ENCODE results near the gene ZNF547.

The ZNF547 gene

DNA sequence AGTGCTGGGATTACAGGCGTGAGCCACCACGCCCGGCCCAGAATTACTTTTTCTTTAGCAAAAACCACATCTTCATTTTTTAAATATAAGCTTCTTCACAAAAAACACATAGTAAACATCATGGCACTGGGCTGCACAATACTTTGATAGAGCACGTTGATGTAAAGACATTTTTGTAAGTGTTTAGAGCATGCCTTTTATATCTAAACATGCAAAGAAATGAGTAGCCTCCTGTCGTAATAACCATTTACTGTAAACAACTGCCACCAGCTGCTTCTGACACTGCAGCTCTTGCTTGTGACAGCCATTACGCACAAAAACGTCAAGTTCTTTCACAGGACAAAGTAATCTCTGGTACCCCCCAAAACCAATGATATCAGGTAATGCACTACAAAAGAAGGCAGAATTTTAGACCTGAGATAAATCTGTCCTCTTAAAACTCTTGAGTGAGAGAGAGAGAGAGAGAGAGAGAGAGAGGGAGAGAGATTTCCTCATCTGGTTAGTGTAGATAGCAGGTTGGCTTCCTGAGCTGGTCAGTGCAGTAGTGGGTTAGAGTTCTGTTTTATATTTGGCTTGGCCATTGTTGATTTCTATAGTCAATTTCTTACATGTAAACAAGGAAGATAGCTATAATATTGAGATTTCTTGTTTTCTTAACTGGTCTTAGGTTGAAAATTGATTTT lies 19.6 kb downstream of the ZNF547 start:
- H3K9me3 Mint-ChIP-seq, result peaks cover 10 to 13% of the 10 kb centered on the region in 2 donors
- no peak for DNase-seq
- no peak for ATAC-seq (replicated peaks)
- no peak overlapping the region for H3K4me3 Mint-ChIP-seq
- H3K4me1 Mint-ChIP-seq (ENCODE audit: low read depth in 2 of 2), result no peaks in the 10 kb centered on the region
- H3K36me3 Mint-ChIP-seq (ENCODE audit: insufficient read depth), result no peaks in the 10 kb centered on the region
- no peaks in the 10 kb centered on the region for H3K27me3 Mint-ChIP-seq
- H3K27ac Mint-ChIP-seq, result no peak overlapping the region

DNA sequence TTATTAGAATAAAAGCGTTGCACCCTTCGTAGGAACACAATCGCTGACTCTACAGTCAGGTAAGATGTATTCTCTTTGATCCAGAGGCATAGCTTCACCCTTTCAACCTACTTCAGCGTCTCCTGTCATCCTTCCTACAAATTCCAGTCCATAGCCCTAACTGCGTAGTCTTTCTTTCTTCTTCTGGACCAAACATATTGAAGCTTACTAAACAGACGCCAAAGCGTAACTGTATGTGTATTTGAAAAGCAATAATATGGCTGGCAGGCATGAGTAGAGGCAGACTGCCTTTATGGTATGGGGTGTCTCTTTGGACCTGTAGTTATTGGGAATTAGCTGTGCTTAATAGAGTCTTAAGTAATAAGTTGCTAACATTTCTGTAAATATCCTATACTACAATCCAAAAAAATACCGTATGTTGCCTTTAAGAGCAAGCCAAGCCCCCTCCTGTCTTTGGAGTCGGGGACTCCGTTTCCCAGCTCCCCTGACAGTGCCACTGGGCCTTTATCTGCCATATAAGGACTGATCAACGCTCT lies 25.9 kb downstream of the ZNF547 start:
- H3K27me3 Mint-ChIP-seq, result no peaks in the 10 kb centered on the region
- H3K4me1 Mint-ChIP-seq (ENCODE audit: low read depth in 2 of 2), result peaks cover 27 to 40% of the 10 kb centered on the region in 2 donors
- no peak for ATAC-seq (replicated peaks)

DNA sequence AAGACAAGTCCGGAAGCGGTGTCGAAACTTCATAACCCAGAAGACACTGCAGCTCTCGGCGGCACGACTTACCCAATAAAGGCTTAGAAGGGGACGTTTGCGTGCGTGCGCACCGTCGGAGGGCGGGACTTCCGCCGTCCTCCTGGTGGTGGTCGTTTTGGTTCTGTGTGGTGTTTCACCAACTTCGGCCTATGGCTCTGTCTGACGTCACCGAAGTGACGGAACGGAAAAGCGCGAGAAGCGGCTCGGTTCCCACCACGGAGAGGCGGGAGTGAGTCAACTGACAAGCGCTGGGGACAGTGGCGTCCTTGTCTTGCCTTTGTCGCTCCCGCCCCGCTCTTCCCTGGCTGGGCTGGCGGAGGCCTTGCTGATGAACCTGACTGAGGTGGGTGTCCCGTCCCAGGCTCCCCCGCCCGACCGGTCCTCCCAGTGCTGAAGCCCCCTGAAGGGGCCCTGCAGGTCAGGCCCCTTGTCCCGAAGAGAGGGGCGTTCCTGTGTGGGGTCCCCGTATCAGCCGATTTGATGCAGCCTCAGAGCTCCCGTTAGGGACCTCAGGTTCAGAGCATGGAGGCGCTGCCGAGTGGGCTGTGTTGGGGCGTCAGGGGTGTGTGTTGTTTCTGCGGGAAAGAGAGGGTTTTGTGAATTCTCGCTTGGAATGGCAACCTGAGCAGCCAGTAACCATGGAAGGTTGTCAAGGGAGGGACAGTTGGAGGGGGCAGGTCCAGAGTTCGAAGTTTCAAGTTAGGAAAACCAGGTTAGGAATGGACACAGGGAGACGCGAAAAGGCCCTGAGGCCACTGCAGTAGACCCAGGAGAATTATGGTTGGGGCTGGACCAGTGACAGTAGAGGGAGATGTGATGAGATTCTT lies 26.6 kb downstream of the ZNF547 start, which contains the start of gene ZNF548:
ZNF548 (plus strand) TSS at position 125 of the 869 bp plus-strand sequence; CDS start at position 371, 246 bp downstream.
- Mint-ChIP-seq H3K4me1 (ENCODE audit: low read depth in 2 of 2) (peaks cover 32 to 45% of the 10 kb centered on the region in 2 donors), H3K36me3 (ENCODE audit: insufficient read depth) (peaks cover 24% of the 10 kb centered on the region), H3K4me3 (peak within 1 kb of the TSS; percentile 88 to 97), H3K27me3 (no peaks in the 10 kb centered on the region), H3K27ac (peak within 1 kb of the TSS; percentile 98 to 99), H3K9me3 (peaks cover 3 to 18% of the 10 kb centered on the region in 2 donors)
- DNase-seq (peak; percentile 97 to 98 (median 97)), ATAC-seq (replicated peaks) (peak; percentile 93)

More for the DNA sequence above, 25.9 kb downstream of the ZNF547 start:
- DNase-seq, result no peak
- Mint-ChIP-seq H3K36me3 (ENCODE audit: insufficient read depth) (peaks cover 19% of the 10 kb centered on the region), H3K27ac (peak overlapping the region; percentile 98 to 99), H3K9me3 (peaks cover 3 to 11% of the 10 kb centered on the region in 2 donors), H3K4me3 (peak overlapping the region; percentile 88 to 97)

DNA sequence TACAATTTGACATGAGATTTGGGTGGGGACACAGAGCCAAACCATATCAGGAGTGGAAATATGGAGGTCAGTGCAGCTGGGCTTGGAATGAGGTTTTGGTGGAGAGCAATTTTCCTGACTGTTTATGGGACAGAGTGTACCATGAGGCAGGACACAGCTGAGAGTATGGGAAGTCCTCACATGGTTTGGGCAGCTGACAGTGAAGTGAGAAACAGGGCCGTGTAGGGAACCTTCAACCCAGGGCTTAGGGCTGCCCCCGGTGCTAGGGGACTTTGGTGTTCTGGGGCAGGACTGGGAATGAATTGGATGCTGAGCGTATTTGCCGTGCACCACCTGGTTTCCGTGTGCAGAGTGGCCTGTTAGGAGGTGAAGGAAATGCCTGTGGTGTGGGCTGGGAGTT lies 32.4 kb downstream of the ZNF547 start:
- no peak for ATAC-seq (replicated peaks)
- no peaks in the 10 kb centered on the region for H3K27me3 Mint-ChIP-seq
- no peak overlapping the region for H3K27ac Mint-ChIP-seq
- peaks cover 41% of the 10 kb centered on the region for H3K36me3 Mint-ChIP-seq (ENCODE audit: insufficient read depth)
- peaks cover 27 to 36% of the 10 kb centered on the region in 2 donors for H3K4me1 Mint-ChIP-seq (ENCODE audit: low read depth in 2 of 2)
- H3K9me3 Mint-ChIP-seq, result peaks cover 18 to 42% of the 10 kb centered on the region in 2 donors
- DNase-seq, result no peak
- H3K4me3 Mint-ChIP-seq, result no peak overlapping the region

DNA sequence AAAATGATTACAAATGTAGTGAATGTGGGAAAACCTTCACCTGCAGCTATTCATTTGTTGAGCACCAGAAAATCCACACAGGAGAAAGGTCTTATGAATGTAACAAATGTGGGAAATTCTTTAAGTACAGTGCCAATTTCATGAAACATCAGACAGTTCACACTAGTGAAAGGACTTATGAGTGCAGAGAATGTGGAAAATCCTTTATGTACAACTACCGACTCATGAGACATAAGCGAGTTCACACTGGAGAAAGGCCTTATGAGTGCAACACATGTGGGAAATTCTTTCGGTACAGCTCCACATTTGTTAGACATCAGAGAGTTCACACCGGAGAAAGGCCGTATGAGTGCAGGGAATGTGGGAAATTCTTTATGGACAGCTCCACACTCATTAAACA lies 35.5 kb downstream of the ZNF547 start:
- Mint-ChIP-seq H3K27me3 (no peaks in the 10 kb centered on the region), H3K4me3 (no peak overlapping the region), H3K36me3 (ENCODE audit: insufficient read depth) (peaks cover 40% of the 10 kb centered on the region), H3K9me3 (peaks cover 18 to 42% of the 10 kb centered on the region in 2 donors), H3K27ac (no peak overlapping the region), H3K4me1 (ENCODE audit: low read depth in 2 of 2) (peaks cover 18 to 19% of the 10 kb centered on the region in 2 donors)
- DNase-seq (no peak), ATAC-seq (replicated peaks) (no peak)

DNA sequence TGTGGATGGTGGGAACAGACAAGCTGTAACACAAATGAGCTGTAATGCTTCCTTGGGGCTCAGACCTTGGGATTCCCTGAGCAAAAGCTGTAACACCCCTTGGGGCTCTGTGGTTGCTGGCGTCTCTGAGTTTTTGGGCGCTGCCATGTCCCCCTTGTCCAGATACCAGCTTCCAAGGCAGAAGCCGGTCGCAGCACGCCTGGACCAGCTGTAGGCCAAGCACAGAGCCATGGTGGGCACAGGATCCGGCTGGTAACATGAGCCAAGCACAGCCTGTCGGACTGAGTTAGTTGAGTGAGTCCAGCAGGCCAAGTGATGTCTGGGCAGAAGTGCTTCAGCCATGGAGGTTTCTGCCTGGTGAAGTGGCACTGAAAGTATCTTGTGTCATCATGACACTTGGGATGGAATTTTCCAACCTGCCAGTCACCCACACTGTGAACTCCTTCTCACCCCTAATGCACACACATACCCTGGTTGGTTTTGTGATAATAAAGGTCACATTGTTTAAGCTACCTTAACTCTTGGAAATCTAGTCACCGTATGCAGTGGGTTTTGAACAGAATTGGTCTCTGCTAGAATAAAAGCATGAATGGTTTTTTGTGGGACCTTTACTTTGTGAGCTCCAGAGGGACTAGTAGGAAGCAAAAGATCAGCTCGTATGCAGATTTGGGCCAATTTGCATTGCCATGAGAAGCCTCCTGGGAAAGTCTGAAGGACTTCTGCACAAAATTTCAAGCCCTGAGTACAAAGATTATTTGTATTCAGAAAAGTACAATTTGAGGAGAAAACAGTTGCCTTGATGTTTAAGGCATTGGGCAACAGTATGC lies 40.6 kb downstream of the ZNF547 start:
- no peak for DNase-seq
- no peak overlapping the region for H3K27ac Mint-ChIP-seq
- peaks cover 2% of the 10 kb centered on the region for H3K36me3 Mint-ChIP-seq (ENCODE audit: insufficient read depth)
- H3K4me3 Mint-ChIP-seq, result no peak overlapping the region
- H3K27me3 Mint-ChIP-seq, result no peaks in the 10 kb centered on the region
- H3K4me1 Mint-ChIP-seq (ENCODE audit: low read depth in 2 of 2), result peaks cover 0 to 3% of the 10 kb centered on the region in 2 donors
- ATAC-seq (replicated peaks), result no peak
- peaks cover 0 to 4% of the 10 kb centered on the region in 2 donors for H3K9me3 Mint-ChIP-seq

DNA sequence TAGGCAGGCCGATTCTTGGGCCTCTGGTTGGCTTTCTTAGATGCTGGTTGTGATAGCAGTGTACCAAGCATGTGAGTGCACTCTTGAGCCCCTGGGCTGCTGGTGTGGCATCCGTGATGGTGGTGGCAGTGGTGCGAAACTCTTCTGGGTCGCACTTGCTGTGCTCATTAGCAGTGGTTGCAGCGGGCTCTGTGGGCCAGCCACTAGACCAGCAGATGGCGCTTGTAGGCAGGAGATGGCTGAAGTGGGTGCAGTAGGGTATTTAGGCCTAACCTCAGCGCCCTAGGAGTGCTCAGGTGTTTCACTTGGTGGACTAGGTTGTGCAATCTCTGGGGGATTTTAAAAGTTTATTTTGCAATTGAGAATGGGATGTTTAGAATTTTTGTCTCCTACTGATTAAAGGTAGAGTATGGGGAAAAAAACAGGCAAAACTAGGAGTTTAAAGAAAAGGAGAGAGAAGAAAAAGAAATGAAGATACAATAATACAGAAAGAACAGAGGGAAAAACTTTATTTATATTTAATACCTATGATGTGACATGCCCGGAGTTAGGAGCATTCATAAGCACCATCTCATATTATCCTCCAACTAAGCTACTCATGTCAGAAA lies 43.3 kb downstream of the ZNF547 start:
- H3K27me3 Mint-ChIP-seq, result no peaks in the 10 kb centered on the region

DNA sequence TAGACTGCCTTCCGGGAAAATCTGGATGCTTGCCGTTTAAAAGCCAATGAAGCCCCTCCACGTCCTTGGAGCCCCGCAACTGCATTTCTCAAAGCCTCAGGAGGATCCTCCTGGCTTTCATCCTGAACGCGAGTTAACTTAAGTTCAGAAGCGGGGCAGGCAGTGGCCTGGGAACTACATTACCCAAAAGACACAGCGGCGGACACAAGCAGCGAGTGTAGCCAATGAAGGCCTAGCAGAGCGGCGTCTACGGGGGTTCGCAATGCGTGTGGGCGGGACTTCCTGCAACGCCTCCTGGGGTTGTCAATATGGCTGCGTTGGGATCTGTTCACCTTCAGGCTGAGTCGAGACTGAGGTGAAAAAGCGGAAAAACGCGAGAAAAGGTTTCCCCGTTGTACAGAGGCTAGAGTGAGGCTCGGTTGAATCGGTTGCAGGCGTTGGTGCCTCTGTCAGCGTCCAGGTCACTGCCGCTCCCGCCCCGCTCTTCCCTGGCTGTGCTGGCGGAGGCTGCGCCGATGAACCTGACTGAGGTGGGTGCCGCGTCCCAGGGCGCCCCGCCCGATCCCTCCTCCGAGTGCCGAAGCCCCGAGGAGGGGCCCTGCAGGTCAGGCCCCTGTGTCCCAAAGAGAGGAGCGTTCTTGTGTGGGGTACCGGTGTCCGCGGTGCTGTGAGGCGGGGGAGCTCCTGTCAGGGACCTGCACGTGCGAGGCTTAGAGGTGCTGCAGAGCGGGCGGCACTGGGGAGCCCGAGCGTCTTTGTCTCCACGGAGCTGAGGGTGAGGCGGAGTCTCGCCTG lies 47.7 kb downstream of the ZNF547 start, which contains the start of gene ZNF17:
ZNF17 (plus strand) TSS at position 285 of the 795 bp plus-strand sequence. CDS start 2,455 bp downstream, outside the sequence.
- Mint-ChIP-seq H3K4me3 (peak within 1 kb of the TSS; percentile 93 to 94), H3K27ac (peak within 1 kb of the TSS; percentile 90 to 91), H3K4me1 (ENCODE audit: low read depth in 2 of 2) (peaks cover 22 to 42% of the 10 kb centered on the region in 2 donors), H3K36me3 (ENCODE audit: insufficient read depth) (peaks cover 25% of the 10 kb centered on the region), H3K27me3 (no peaks in the 10 kb centered on the region), H3K9me3 (peaks cover 7 to 11% of the 10 kb centered on the region in 2 donors)
- DNase-seq, result peak; percentile 85 to 89 (median 86)
- ATAC-seq (replicated peaks), result peak; percentile 100

More for the DNA sequence above, 43.3 kb downstream of the ZNF547 start:
- Mint-ChIP-seq H3K4me3 (no peak overlapping the region), H3K27ac (peak overlapping the region in 1 of 2 donors; percentile 6), H3K4me1 (ENCODE audit: low read depth in 2 of 2) (peaks cover 9 to 15% of the 10 kb centered on the region in 2 donors), H3K9me3 (no peaks in the 10 kb centered on the region), H3K36me3 (ENCODE audit: insufficient read depth) (no peaks in the 10 kb centered on the region)
- ATAC-seq (replicated peaks), result peak; percentile 39
- DNase-seq, result peak; percentile 50 to 67 (median 55)

DNA sequence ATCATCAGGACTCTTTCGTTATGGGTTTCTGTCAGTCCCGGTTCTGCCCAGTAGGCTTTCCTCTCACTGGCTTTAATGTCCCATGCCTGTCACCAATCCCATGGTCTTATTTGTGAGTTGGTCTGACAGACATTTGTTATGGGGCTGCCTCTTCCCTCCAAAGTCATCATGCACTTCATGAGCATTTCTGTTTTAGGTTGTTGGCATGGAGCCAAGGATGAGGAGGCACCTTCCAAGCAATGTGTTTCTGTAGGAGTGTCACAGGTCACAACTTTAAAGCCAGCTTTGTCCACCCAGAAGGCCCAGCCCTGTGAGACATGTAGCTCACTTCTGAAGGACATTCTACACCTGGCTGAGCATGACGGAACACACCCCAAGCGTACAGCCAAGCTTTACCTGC lies 56.1 kb downstream of the ZNF547 start:
- peaks cover 52% of the 10 kb centered on the region for H3K36me3 Mint-ChIP-seq (ENCODE audit: insufficient read depth)
- no peak for DNase-seq
- ATAC-seq (replicated peaks), result no peak
- H3K27me3 Mint-ChIP-seq, result no peaks in the 10 kb centered on the region
- H3K9me3 Mint-ChIP-seq, result peaks cover 15 to 36% of the 10 kb centered on the region in 2 donors
- H3K4me3 Mint-ChIP-seq, result no peak overlapping the region
- no peak overlapping the region for H3K27ac Mint-ChIP-seq
- peaks cover 11 to 13% of the 10 kb centered on the region in 2 donors for H3K4me1 Mint-ChIP-seq (ENCODE audit: low read depth in 2 of 2)

DNA sequence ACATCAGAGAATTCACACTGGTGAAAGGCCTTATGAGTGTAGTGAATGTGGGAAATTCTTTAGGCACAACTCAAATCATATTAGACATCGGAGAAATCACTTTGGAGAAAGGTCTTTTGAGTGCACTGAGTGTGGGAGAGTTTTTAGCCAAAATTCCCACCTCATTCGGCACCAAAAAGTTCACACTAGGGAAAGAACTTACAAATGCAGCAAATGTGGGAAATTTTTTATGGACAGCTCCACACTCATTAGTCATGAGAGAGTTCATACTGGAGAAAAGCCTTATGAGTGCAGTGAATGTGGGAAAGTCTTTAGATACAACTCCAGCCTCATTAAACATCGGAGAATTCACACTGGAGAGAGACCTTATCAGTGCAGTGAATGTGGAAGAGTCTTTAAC lies 57.7 kb downstream of the ZNF547 start:
- H3K27ac Mint-ChIP-seq, result no peak overlapping the region
- no peaks in the 10 kb centered on the region for H3K27me3 Mint-ChIP-seq
- ATAC-seq (replicated peaks) (no peak), DNase-seq (no peak)
- peaks cover 8 to 25% of the 10 kb centered on the region in 2 donors for H3K9me3 Mint-ChIP-seq
- H3K4me1 Mint-ChIP-seq (ENCODE audit: low read depth in 2 of 2), result peaks cover 1 to 7% of the 10 kb centered on the region in 2 donors
- no peak overlapping the region for H3K4me3 Mint-ChIP-seq
- peaks cover 39% of the 10 kb centered on the region for H3K36me3 Mint-ChIP-seq (ENCODE audit: insufficient read depth)

Measured in effector memory CD8-positive, alpha-beta T cell (primary cell).